ENCODE data around the gene GYPB. TPM values are rescaled to one million over a fixed set of nuclear protein-coding genes. Genes with fewer than 3 reads are reported as not detected.

Gene GYPB
- total and polyA plus RNA-seq, 5 donors: not detected

Other genes with a start within 250 kb of the GYPB start
- gene GYPE, start 113.8 kb downstream of the GYPB start, total RNA-seq: 1 to 10 TPM in 3 of 4 donors, under 1 TPM in 1; 0.62 to 1.7 (median 1.0) TPM
- 1.1 TPM for gene GYPE, start 113.8 kb downstream of the GYPB start, polyA plus RNA-seq
- not detected for gene GYPA, start 121.3 kb upstream of the GYPB start, total RNA-seq
- not detected for gene GYPA, start 121.3 kb upstream of the GYPB start, polyA plus RNA-seq